SK-N-SH treated with all-trans-retinoic acid at 6 μM for 48 hours (cell line): ENCODE results near the gene CACNA2D3.
A peak's percentile ranks its signal among the peaks of the same experiment; 100 is the strongest.

ENCODE experiments used
- ATAC-seq: fragments of 200-7000 bp; cut with Tn5 transposase; 3 replicates; pipeline ENCODE4 v1.9.1; 2020; ENCODE audit warnings: mild to moderate bottlenecking, moderate library complexity
- ARNTL ChIP-seq: fragments of 450-650 bp; formaldehyde crosslinking; IDR thresholded peaks from 2 replicates; pipeline ENCODE4 v1.5.0; 2020; ENCODE audit warnings: low read depth, mild to moderate bottlenecking, moderate library complexity, borderline replicate concordance
- BACH2 ChIP-seq: fragments of 250-450 bp; sonication (Bioruptor Pico); IDR thresholded peaks from 2 replicates; pipeline ENCODE4 v1.9.0; 2021; ENCODE audit warnings: mild to moderate bottlenecking, borderline replicate concordance
- CREB5 ChIP-seq: fragments of 250-450 bp; sonication (Bioruptor Pico); IDR thresholded peaks from 2 replicates; pipeline ENCODE4 v1.5.1; 2020; ENCODE audit warnings: low read depth, mild to moderate bottlenecking, moderate library complexity
- CSDC2 ChIP-seq: fragments of 250-450 bp; sonication (Bioruptor Pico); IDR thresholded peaks from 2 replicates; pipeline ENCODE4 v1.5.0; 2020; ENCODE audit warnings: mild to moderate bottlenecking, moderate library complexity
- GLIS3 ChIP-seq: fragments of 250-450 bp; sonication (Bioruptor Pico); IDR thresholded peaks from 2 replicates; pipeline ENCODE4 v1.5.0; 2020; ENCODE audit warnings: mild to moderate bottlenecking, moderate library complexity
- ISL1 ChIP-seq: fragments of 250-450 bp; sonication (Bioruptor Pico); IDR thresholded peaks from 2 replicates; pipeline ENCODE4 v2.1.2; 2022; ENCODE audit warnings: mild to moderate bottlenecking, moderate library complexity
- OSR1 ChIP-seq: fragments of 250-450 bp; sonication (Bioruptor Pico); IDR thresholded peaks from 2 replicates; pipeline ENCODE4 v1.8.0; 2022; ENCODE audit warnings: moderate library complexity, mild to moderate bottlenecking, inconsistent platforms
- PATZ1 ChIP-seq: fragments of 250-450 bp; sonication (Bioruptor Pico); IDR thresholded peaks from 2 replicates; pipeline ENCODE4 v1.8.0; 2020; ENCODE audit warnings: mild to moderate bottlenecking, moderate library complexity, borderline replicate concordance
- POU6F1 ChIP-seq: fragments of 250-450 bp; sonication (Bioruptor Pico); IDR thresholded peaks from 2 replicates; pipeline ENCODE4 v1.8.0; 2021; ENCODE audit warnings: low read depth, mild to moderate bottlenecking, moderate library complexity, borderline replicate concordance
- PPARA ChIP-seq: fragments of 250-450 bp; sonication (Bioruptor Pico); IDR thresholded peaks from 2 replicates; pipeline ENCODE4 v1.5.0; 2020; ENCODE audit warnings: mild to moderate bottlenecking, borderline replicate concordance
- RARB ChIP-seq: fragments of 250-450 bp; sonication (Bioruptor Pico); IDR thresholded peaks from 2 replicates; pipeline ENCODE4 v1.8.0; 2021; ENCODE audit warnings: mild to moderate bottlenecking, moderate library complexity
- SNAI2 ChIP-seq: fragments of 250-450 bp; sonication (Bioruptor Pico); IDR thresholded peaks from 2 replicates; pipeline ENCODE4 v1.5.0; 2020; ENCODE audit warnings: mild to moderate bottlenecking, moderate library complexity
- TCF4 ChIP-seq: fragments of 250-450 bp; sonication (Bioruptor Pico); IDR thresholded peaks from 2 replicates; pipeline ENCODE4 v1.8.0; 2021; ENCODE audit warnings: mild to moderate bottlenecking, moderate library complexity, borderline replicate concordance
- TOX ChIP-seq: fragments of 250-450 bp; sonication (Bioruptor Pico); IDR thresholded peaks from 2 replicates; pipeline ENCODE4 v1.8.0; 2021; ENCODE audit warnings: mild to moderate bottlenecking, moderate library complexity, borderline replicate concordance
- TSHZ2 ChIP-seq: fragments of 250-450 bp; sonication (Bioruptor Pico); IDR thresholded peaks from 2 replicates; pipeline ENCODE4 v1.5.0; 2020; ENCODE audit warnings: mild to moderate bottlenecking, moderate library complexity
- ZC3H10 ChIP-seq: fragments of 250-450 bp; sonication (Bioruptor Pico); IDR thresholded peaks from 2 replicates; pipeline ENCODE4 v1.5.1; 2021; ENCODE audit warnings: mild to moderate bottlenecking, moderate library complexity
- ZFP3 ChIP-seq: fragments of 250-450 bp; sonication (Bioruptor Pico); IDR thresholded peaks from 2 replicates; pipeline ENCODE4 v1.5.0; 2020; ENCODE audit warnings: mild to moderate bottlenecking, moderate library complexity
- ZFP30 ChIP-seq: fragments of 450-650 bp; formaldehyde crosslinking; IDR thresholded peaks from 2 replicates; pipeline ENCODE4 v1.5.0; 2022; ENCODE audit warnings: mild to moderate bottlenecking, moderate library complexity
- ZNF70 ChIP-seq: fragments of 450-650 bp; formaldehyde crosslinking; IDR thresholded peaks from 2 replicates; pipeline ENCODE4 v1.5.0; 2020; ENCODE audit warnings: mild to moderate bottlenecking, moderate library complexity

CACNA2D3 gene

GRCh38 chr3:54353546-54353945 lies 231.2 kb downstream of the CACNA2D3 start:
- no peak for TF ChIP-seq RARB (CRISPR knock-in tag)
- no peak for TF ChIP-seq ZNF70 (CRISPR knock-in tag)
- no peak for TF ChIP-seq CREB5
- no peak for TF ChIP-seq ZFP3 (CRISPR knock-in tag)
- TF ChIP-seq TOX (CRISPR knock-in tag) = no peak
- no peak for TF ChIP-seq ISL1 (CRISPR knock-in tag)
- TF ChIP-seq OSR1 (CRISPR knock-in tag) = no peak
- TF ChIP-seq GLIS3 = no peak
- TF ChIP-seq ARNTL = no peak
- TF ChIP-seq POU6F1 (CRISPR knock-in tag) = no peak
- TF ChIP-seq TCF4 (CRISPR knock-in tag) = no peak
- no peak for TF ChIP-seq ZFP30 (CRISPR knock-in tag)
- no peak for TF ChIP-seq PPARA
- TF ChIP-seq BACH2 = no peak
- no peak for ATAC-seq

- TF ChIP-seq TSHZ2 (CRISPR knock-in tag) = no peak
- 0 out of 2 replicates have a peak, but pooled peaks have one; percentile 7 for TF ChIP-seq ISL1 (CRISPR knock-in tag)
- ATAC-seq = no peak
These were observed 231.6 kb downstream of the CACNA2D3 start for GRCh38 chr3:54353946-54354345.

- TF ChIP-seq OSR1 (CRISPR knock-in tag) = no peak
- no peak for TF ChIP-seq ISL1 (CRISPR knock-in tag)
- no peak for TF ChIP-seq TOX (CRISPR knock-in tag)
- no peak for TF ChIP-seq ZNF70 (CRISPR knock-in tag)
- TF ChIP-seq PATZ1 (CRISPR knock-in tag) = no peak
- TF ChIP-seq RARB (CRISPR knock-in tag) = no peak
- no peak for TF ChIP-seq ZFP30 (CRISPR knock-in tag)
- TF ChIP-seq ZC3H10 (CRISPR knock-in tag) = no peak
- TF ChIP-seq GLIS3 = no peak
- no peak for TF ChIP-seq ZFP3 (CRISPR knock-in tag)
- TF ChIP-seq CREB5 = no peak
- no peak for TF ChIP-seq ARNTL
- no peak for TF ChIP-seq TSHZ2 (CRISPR knock-in tag)
- TF ChIP-seq SNAI2 = no peak
- no peak for TF ChIP-seq CSDC2 (CRISPR knock-in tag)
- ATAC-seq = no peak
These were observed 233.4 kb downstream of the CACNA2D3 start for GRCh38 chr3:54355800-54356199.
